Amniotic stem cell (primary cell): Measurements from ENCODE around the gene TMEM209.
"Not testable (repeated sequence)": the region's sequence is repeated elsewhere in the genome, so short reads cannot be mapped to it uniquely, and the experiment has no call there.

Experiments
- DNase-seq: peaks from one replicate; lab custom pipeline; 2025; lab: John Stamatoyannopoulos, UW

The TMEM209 gene

GRCh38 chr7:130218806-130219620 is 13.8 kb upstream of the TMEM209 start:
- no peak for DNase-seq

DNA sequence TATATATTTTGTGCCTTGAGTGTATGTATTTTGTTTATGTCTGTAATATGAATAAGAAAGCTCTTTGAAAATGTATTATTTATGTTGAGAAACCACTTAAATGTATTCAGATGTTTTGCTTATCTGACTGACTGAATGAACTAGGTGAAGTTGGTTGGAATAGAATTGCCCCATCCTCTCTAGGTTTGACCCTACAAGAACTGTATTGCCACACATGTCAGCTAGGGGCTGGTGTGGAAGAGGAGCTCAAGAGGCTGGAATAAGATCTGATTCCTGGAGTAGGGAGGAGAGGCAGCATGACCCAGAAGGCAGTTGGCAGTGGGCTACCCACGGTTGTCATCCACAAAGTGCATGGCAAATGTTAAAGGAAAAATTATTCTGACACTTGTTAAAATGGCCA is 11.5 kb upstream of the TMEM209 start:
- DNase-seq: no peak

DNA sequence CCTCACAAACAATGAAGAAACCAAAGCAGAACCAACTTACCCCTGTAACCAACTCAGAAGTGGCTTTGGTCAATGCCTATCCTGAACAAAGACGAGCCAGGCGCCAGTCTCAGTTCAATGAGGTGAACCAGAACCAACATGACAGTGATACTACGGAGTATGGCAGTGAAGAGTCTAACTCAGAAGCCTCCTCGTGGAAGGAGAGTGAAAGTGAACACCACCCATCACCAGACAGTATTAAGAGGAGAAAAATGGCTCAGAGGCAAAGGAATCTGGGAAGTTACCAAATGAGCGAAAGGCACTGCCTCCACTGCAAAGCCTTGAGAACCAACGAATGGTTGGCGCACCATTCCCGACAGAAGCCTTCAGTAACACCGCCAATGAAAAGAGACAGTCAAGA is 10.8 kb upstream of the TMEM209 start:
- DNase-seq: no peak

- no peak for DNase-seq
These were observed 8.6 kb upstream of the TMEM209 start for GRCh38 chr7:130213828-130214227.

DNA sequence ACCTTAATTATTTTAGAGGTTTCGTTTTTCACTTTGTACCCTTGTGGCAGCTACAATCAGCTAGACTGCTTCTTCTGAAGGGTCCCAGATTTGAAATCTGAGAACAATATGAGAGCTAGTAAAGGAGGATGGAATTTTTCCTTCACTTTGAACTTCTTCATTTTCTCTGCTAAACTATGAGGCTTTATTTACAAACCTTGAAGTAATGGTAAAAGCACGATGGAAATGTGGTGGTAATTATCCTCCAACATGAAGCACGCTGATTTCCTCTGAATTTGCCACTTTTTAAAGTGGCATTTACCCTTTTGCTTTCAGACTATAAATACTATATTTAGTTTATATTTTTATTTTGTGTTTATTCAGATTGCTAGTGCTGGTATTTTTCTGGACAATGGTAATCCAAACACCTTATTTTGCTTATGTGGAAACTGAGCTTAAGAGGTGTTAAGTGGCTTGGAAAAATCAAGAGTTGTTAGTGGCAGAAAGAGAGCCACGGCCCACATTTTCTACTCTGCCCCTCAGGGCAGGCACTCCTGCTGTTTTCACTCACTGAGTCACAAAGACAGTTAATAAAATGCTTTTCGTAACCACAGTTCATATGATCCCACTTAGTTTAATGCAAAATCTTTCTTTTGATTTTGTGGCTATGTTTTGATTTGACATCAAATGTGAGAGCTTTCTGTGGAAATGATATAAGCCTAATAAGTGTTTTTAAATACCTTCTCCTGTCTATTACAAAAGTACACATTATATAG is 5.2 kb upstream of the TMEM209 start:
- DNase-seq: no peak

- no peak for DNase-seq
These were observed 3.3 kb upstream of the TMEM209 start for GRCh38 chr7:130208516-130208915.

DNA sequence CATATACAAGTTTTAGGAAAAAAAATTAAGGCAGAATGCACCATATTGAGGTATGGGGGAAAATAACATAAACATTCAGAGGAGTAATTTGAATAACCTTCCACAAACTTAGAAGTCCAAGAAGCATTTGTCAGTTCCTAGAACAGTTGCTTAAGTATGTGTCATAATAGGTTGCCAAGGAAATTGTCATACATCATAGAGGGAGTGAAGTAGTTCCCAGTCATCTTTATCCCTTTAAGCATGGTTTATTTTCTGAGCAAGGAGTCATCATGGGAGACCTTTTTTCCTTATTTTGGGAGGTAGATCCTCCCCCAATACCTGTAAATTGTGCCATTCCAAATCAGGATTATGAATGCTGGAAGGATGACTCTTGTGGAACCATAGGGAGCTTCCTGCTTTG is 2.4 kb upstream of the TMEM209 start, which contains the start of gene SSMEM1:
Gene SSMEM1, plus strand, starts transcription at position 219 of the 400 bp plus-strand sequence. Its CDS starts 51 bp downstream, at position 270.
- peak; percentile 14 for DNase-seq

DNA sequence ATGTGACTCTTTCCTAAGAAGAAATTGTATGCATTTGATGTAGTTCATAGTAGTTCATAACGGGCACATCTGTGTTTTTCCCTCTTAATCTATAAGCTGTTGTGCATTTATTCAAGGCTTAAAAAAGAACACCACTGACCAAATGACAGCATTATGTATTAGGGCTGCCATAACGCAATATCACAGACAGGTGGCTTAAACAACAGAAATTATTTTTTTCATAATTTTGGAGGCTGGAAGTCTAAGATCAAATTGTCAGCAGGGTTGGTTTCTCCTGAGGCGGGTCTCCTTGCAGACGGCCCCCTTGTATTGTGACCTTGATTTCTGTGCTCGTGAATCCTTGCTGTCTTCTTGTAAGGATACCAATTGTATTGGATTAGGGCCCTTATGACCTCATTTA is 1.8 kb upstream of the TMEM209 start:
- no peak for DNase-seq

GRCh38 chr7:130201796-130202195 is 3.4 kb downstream of the TMEM209 start:
- DNase-seq: no peak

- DNase-seq: no peak
These were observed 8.1 kb downstream of the TMEM209 start for GRCh38 chr7:130197094-130197493.

DNA sequence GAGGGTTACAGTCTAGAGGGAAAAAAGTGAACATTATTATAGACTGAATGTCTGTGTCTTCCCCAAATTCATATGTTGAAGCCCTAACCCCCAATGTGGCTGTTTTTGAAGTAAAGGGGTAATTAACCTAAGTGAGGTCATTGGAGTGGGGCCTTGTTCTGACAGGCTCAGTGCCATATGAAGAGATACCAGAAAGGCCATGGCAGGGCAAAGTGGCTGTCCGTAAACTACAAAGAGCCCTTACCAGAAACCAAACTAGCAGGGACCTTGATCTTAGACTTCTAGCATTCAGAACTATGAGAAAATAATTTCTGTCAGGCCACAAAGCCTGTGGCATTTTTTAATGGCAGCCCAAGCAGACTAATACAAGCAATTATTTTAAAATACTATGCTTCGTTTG is 8.7 kb downstream of the TMEM209 start:
- no peak for DNase-seq

DNA sequence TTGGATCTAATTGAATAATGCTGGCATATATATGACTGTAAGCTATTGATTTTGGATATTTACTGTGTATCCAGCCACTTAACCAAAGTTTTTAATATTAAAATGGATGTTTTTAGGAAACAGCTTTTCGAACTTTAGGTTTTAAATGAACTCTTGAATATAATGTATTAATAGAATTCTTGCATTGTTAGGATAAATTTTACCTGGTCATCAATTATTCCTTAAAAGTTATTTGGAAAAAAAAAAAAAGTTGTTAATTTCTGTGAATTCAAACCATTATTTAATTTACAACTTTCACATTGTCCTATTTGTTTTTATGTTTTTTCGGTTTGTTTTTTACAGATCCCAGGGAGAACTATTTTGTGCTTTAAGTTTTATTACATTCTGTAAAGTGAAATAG is 9.8 kb downstream of the TMEM209 start:
- no peak for DNase-seq

- no peak for DNase-seq
These were observed 13.4 kb downstream of the TMEM209 start for GRCh38 chr7:130191791-130192190.

- no peak for DNase-seq
These were observed 15.9 kb downstream of the TMEM209 start for GRCh38 chr7:130189343-130189742.

DNA sequence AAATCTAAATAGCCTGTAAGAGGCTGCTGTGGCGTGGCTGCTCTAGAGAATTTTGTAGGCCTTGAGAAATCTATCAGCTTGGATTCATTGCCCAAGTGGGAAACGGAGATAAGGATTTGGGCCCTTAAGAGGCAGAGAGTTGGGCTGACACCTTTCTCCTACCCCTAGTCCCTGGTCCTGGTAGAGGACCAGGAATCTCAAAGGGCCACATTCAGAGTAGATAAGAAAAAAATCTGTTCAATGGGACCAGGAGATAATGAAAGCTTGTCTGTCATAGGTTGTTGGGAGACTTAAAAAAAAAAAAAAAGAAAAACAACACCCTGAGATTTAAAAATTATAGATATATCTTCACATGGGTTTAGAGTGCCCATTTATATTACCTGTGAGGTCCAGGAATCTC is 17.8 kb downstream of the TMEM209 start:
- DNase-seq: no peak

GRCh38 chr7:130184349-130184748 is 20.9 kb downstream of the TMEM209 start:
- not testable (repeated sequence) for DNase-seq

GRCh38 chr7:130182990-130183389 is 22.2 kb downstream of the TMEM209 start:
- DNase-seq: no peak

DNA sequence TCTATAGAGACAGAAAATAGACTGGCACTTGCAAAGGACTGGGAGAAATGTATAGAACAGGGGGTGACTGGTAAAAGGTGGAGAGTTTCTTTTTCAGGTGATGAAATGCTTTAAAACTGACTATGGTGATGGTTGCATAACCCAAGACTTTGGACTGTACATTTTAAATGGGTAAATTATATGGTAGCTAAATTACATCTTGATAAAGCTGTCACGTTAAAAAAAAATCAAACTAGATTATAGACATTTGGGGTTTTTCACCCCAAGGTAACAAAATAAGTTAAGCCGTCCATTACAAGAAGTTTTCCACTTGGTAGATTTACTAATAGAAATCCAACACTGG is 24.0 kb downstream of the TMEM209 start:
- DNase-seq: no peak

DNA sequence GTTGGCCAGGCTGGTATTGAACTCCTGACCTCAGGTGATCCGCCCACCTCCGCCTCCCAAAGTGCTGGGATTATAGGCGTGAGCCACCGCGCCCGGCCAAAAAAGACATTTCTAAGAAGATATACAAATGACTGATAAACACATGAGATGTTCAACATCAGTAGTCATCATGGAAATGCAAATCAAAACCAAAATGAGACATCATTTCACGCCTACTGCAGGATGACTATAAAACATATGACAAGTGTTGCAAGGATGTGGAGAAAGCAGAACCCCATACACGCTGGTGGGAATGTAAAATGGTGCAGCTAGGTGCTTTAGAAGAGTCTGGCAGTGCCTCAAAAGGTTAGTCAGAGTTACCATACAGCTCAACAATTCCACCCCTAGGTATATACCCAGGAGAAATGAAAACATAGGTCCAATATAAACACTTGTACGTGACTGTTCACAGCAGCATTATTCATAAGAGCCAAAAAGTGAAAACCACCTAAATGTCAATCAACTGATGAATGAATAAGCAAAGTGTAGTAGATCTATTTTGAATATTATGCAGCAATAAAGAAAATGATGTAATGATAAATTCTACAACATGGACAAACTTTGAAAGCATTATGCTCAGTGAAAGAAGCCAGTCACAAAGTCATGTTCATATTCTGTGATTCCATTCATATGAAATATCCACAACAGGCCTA is 24.5 kb downstream of the TMEM209 start:
- DNase-seq: no peak

- no peak for DNase-seq
These were observed 25.6 kb downstream of the TMEM209 start for GRCh38 chr7:130179631-130180030.

GRCh38 chr7:130178251-130178650 is 27.0 kb downstream of the TMEM209 start:
- no peak for DNase-seq

DNA sequence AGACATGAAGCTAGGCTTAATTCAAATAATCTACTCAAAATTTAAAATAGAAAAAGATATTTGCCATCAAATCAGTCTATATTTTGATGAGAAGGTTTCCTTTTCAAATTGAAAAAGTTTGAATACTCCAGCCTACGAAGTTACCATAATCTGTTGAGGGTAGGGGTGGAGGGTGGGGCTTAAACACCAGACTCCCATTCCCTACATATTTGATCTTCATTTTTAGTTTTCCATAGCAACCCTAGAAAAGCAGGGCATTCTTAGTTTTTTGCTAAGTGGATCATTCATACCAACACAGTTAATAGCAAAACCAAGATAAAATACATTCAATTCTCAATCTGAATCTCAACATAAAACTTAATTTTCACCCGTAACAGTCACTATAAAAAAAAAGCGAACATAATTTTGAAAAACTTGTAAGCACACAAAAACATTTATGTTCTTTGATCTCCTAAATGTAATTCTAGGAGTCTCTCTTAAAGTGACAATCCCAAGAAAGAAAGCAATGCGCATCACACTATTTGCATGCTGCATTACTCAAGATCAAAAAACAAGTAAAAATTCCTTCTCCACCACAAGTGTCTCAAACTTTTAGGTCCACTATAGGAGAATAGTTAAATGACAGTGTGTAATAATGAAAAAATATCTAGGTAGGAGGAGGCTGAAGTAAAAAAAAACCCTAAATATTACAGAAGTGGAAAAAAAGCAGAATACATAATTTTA is 30.8 kb downstream of the TMEM209 start:
- no peak for DNase-seq
